Osteoblast (primary cell): Measurements from ENCODE around the gene CBX8. TPM values are rescaled to one million over a fixed set of nuclear protein-coding genes. Genes with fewer than 3 reads are reported as not detected.
A peak's percentile ranks its signal among the peaks of the same experiment; 100 is the strongest.
"Not testable (repeated sequence)": the region's sequence is repeated elsewhere in the genome, so short reads cannot be mapped to it uniquely, and the experiment has no call there.

ENCODE experiments used
- DNase-seq: peaks from one replicate; pipeline ENCODE4 v3.0.0; 2011; ENCODE audit warnings: low spot score, mixed read lengths; ENCODE audit not compliant: insufficient read length; ENCODE audit errors: missing footprints
- H2AFZ ChIP-seq: 2 replicates; pipeline ENCODE4 v1.6.0; 2011; ENCODE audit warnings: mild to moderate bottlenecking, low read length
- H3K27ac ChIP-seq: 2 replicates; pipeline ENCODE4 v1.5.1; 2011; ENCODE audit warnings: mild to moderate bottlenecking, low read depth, low read length, moderate library complexity
- H3K27me3 ChIP-seq: 2 replicates; pipeline ENCODE4 v1.6.0; 2012; ENCODE audit warnings: mild to moderate bottlenecking, control low read depth, inconsistent platforms, low read length, moderate library complexity; ENCODE audit not compliant: insufficient read depth
- H3K36me3 ChIP-seq: 2 replicates; pipeline ENCODE4 v1.5.1; 2011; ENCODE audit warnings: mild to moderate bottlenecking, low read length, control low read depth, moderate library complexity; ENCODE audit not compliant: insufficient read depth
- H3K4me1 ChIP-seq: 2 replicates; pipeline ENCODE4 v1.5.1; 2011; ENCODE audit warnings: mild to moderate bottlenecking, low read length, control low read depth, moderate library complexity; ENCODE audit not compliant: insufficient read depth
- H3K4me2 ChIP-seq: 2 replicates; pipeline ENCODE4 v1.6.0; 2011; ENCODE audit warnings: mild to moderate bottlenecking, low read length; ENCODE audit not compliant: insufficient read depth
- H3K4me3 ChIP-seq: fragments of 200-600 bp; sonication (generic); 3 replicates; pipeline ENCODE4 v1.5.1; 2012; ENCODE audit warnings: mild to moderate bottlenecking, low read length, inconsistent platforms; ENCODE audit not compliant: insufficient read depth
- H3K79me2 ChIP-seq: 2 replicates; pipeline ENCODE4 v1.6.0; 2012; ENCODE audit warnings: mild to moderate bottlenecking, low read length, control low read depth, inconsistent platforms; ENCODE audit not compliant: insufficient read depth
- H3K9me3 ChIP-seq: 2 replicates; pipeline ENCODE4 v1.5.1; 2011; ENCODE audit warnings: low read depth, low read length, control low read depth
- H4K20me1 ChIP-seq: 2 replicates; pipeline ENCODE4 v1.6.0; 2012; ENCODE audit warnings: mild to moderate bottlenecking, low read length, control low read depth; ENCODE audit not compliant: insufficient read depth
- total RNA-seq: library from RNA; depleted of rRNA; stranded (reverse); fragments of >200 nt; gene quantifications from 2 replicates; pipeline ENCODE4 v1.2.3, GENCODE V29; 2012
- TF ChIP-seq, protein P1 (sequence below): IDR thresholded peaks from 2 replicates; pipeline ENCODE4 v1.5.1; 2011; ENCODE audit warnings: mild to moderate bottlenecking, low read depth, low read length, moderate library complexity; ENCODE audit errors: extremely low read depth

CBX8 gene
- total RNA-seq, 1 donor, result 3.3 TPM

DNA sequence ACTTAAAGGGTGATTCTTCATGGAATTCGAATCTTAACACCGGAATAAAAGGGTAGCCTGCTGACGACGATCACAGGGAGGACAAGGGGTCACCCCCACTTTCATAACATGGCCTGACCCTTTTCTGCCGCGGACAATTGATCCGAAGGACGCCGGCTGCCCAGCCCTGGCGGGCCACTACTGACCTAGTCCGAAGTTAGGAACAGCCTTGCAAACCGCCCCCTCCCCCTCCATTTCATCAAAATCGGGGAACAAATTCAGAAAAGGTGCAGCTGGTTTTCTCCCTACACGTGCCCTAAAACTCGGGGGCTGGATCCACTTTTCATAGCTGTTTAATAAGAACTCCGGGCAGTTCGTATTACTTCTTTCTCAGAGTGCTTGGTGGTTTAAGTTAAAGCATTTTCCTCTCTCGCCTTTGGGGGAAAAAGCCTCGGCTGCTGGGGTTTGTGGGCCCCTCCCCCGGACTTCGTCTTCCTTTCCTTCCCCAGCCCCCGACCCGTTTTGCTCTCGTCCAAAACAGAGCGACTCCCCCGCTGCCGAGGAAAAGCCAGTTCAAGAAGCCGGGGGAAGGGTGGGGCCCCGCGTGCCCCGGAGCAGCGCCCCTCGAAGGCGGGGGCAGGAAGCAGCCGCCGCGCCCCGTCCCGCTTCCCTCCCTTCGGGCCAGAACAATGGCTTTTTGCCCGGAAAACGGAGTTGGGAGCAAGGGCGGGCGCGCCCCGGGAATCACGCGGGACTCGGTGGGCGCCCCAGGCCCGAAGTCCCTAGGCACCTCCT, 19.6 kb downstream of the CBX8 start:
- TF ChIP-seq, protein P1, sequence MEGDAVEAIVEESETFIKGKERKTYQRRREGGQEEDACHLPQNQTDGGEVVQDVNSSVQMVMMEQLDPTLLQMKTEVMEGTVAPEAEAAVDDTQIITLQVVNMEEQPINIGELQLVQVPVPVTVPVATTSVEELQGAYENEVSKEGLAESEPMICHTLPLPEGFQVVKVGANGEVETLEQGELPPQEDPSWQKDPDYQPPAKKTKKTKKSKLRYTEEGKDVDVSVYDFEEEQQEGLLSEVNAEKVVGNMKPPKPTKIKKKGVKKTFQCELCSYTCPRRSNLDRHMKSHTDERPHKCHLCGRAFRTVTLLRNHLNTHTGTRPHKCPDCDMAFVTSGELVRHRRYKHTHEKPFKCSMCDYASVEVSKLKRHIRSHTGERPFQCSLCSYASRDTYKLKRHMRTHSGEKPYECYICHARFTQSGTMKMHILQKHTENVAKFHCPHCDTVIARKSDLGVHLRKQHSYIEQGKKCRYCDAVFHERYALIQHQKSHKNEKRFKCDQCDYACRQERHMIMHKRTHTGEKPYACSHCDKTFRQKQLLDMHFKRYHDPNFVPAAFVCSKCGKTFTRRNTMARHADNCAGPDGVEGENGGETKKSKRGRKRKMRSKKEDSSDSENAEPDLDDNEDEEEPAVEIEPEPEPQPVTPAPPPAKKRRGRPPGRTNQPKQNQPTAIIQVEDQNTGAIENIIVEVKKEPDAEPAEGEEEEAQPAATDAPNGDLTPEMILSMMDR, result no peak

DNA sequence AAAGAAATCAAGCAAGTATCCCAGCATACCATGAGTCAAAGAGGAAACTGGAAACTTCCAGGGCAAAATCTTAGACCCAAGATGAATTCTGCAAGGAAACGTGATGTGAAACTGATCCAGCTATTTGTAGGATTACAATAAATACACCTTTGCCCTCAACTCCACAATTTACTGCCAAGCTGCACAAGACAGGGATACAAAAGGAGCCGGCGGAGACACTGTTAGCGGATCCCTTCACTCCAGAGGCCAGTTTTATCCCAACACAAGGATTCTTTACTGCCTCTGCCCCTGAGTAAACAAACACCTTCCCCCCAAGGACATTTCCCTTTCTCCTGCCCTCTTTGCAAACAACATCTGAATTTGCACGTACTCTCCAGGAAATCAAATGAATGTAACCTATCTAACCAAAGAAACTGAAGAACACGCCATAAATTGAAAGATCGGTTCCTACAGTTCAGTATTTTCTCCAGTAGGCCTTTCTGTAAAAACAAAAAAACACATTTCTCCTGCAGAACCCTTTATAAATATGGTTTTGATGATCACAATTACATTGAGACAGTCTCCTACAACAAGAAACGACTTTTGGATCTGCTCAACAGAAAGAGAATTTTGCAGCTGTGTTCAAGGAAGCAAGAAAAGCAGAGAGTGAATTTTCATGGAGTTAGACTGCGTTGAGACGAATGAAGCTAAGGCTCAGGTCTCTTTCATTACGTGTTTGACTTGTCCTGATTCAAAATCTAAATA, 20.3 kb downstream of the CBX8 start:
- Histone ChIP-seq H3K4me1 (peaks cover 4% of the 10 kb centered on the region), H3K4me3 (no peak overlapping the region), H4K20me1 (no peaks in the 10 kb centered on the region), H3K4me2 (no peak overlapping the region), H3K36me3 (no peaks in the 10 kb centered on the region), H2AFZ (no peak overlapping the region), H3K9me3 (no peaks in the 10 kb centered on the region), H3K27me3 (peaks cover 61% of the 10 kb centered on the region), H3K27ac (no peak overlapping the region), H3K79me2 (no peaks in the 10 kb centered on the region)
- DNase-seq, result peak; percentile 61
- TF ChIP-seq, protein P1, result no peak

More for the DNA sequence above, 19.6 kb downstream of the CBX8 start:
- H3K27me3 ChIP-seq, result peaks cover 58% of the 10 kb centered on the region
- H3K9me3 ChIP-seq, result no peaks in the 10 kb centered on the region
- peak overlapping the region; percentile 22 for H2AFZ ChIP-seq
- DNase-seq, result peak; percentile 86
- H3K79me2 ChIP-seq, result no peaks in the 10 kb centered on the region
- H3K27ac ChIP-seq, result no peak overlapping the region
- H3K4me1 ChIP-seq, result peaks cover 4% of the 10 kb centered on the region
- no peaks in the 10 kb centered on the region for H3K36me3 ChIP-seq
- H3K4me2 ChIP-seq, result peak overlapping the region; percentile 72
- H3K4me3 ChIP-seq, result peak overlapping the region; percentile 61
- H4K20me1 ChIP-seq, result no peaks in the 10 kb centered on the region

- no peak overlapping the region for H2AFZ ChIP-seq
- no peak overlapping the region for H3K4me2 ChIP-seq
- peaks cover 4% of the 10 kb centered on the region for H3K4me1 ChIP-seq
- peak; percentile 47 for DNase-seq
- no peaks in the 10 kb centered on the region for H3K79me2 ChIP-seq
- no peak overlapping the region for H3K27ac ChIP-seq
- H3K36me3 ChIP-seq, result no peaks in the 10 kb centered on the region
- TF ChIP-seq, protein P1, result no peak
- H4K20me1 ChIP-seq, result no peaks in the 10 kb centered on the region
- H3K27me3 ChIP-seq, result peaks cover 61% of the 10 kb centered on the region
- H3K9me3 ChIP-seq, result no peaks in the 10 kb centered on the region
- H3K4me3 ChIP-seq, result no peak overlapping the region
Measured at GRCh38 chr17:79775632-79776031, 21.2 kb downstream of the CBX8 start.

- H3K4me3 ChIP-seq, result no peak overlapping the region
- H3K4me1 ChIP-seq, result peaks cover 4% of the 10 kb centered on the region
- H3K9me3 ChIP-seq, result no peaks in the 10 kb centered on the region
- no peak overlapping the region for H2AFZ ChIP-seq
- DNase-seq, result no peak
- TF ChIP-seq, protein P1, result no peak
- H3K36me3 ChIP-seq, result no peaks in the 10 kb centered on the region
- H3K79me2 ChIP-seq, result no peaks in the 10 kb centered on the region
- H4K20me1 ChIP-seq, result no peaks in the 10 kb centered on the region
- H3K4me2 ChIP-seq, result no peak overlapping the region
- peaks cover 61% of the 10 kb centered on the region for H3K27me3 ChIP-seq
- H3K27ac ChIP-seq, result no peak overlapping the region
Measured at GRCh38 chr17:79774561-79774975, 22.3 kb downstream of the CBX8 start.

- H3K4me3 ChIP-seq, DNase-seq, H3K36me3 ChIP-seq, H2AFZ ChIP-seq, H3K4me1 ChIP-seq, H3K4me2 ChIP-seq, H4K20me1 ChIP-seq, H3K27ac ChIP-seq, H3K9me3 ChIP-seq, H3K79me2 ChIP-seq: not testable (repeated sequence)
- peaks cover 53% of the 10 kb centered on the region for H3K27me3 ChIP-seq
Measured at GRCh38 chr17:79772726-79773125, 24.2 kb downstream of the CBX8 start.
